Psoas muscle (tissue), 8 donors: ENCODE measurements around the gene GLMP. TPM values are rescaled to one million over a fixed set of nuclear protein-coding genes. Genes with fewer than 3 reads are reported as not detected.

Source experiments
- ATAC-seq, 4 donors: fragments of 200-7000 bp; cut with Tn5 transposase; one replicate each; pipeline ENCODE4 v1.9.1; 2020; ENCODE audit warnings: moderate library complexity in 3 of 4, mild to moderate bottlenecking in 2 of 4
- DNase-seq, 2 donors: peaks; one replicate each; pipeline ENCODE4 v3.0.0-alpha.2; 2020
- H3K27ac ChIP-seq: fragments of 200-600 bp; one replicate; pipeline ENCODE4 v1.8.0; 2022
- H3K27me3 ChIP-seq, 3 donors: fragments of 200-600 bp in 1 of 3; one replicate each; pipeline versions ENCODE4 v1.6.1 to v1.8.0; 2013 to 2022; ENCODE audit warnings: low read length in 2 of 3, mild to moderate bottlenecking in 2 of 3, moderate library complexity in 1 of 3; ENCODE audit not compliant: insufficient read depth in 3 of 3
- H3K36me3 ChIP-seq, 2 donors: fragments of 200-600 bp in 1 of 2; one replicate each; pipeline versions ENCODE4 v1.6.1 to v1.8.0; 2013 to 2022; ENCODE audit warnings: low read depth in 1 of 2, mild to moderate bottlenecking in 1 of 2, moderate library complexity in 1 of 2; ENCODE audit not compliant: insufficient read depth in 1 of 2
- H3K4me1 ChIP-seq: fragments of 200-600 bp; one replicate; pipeline ENCODE4 v1.8.0; 2022
- H3K4me3 ChIP-seq: fragments of 200-600 bp; one replicate; pipeline ENCODE4 v1.8.0; 2022; ENCODE audit warnings: mild to moderate bottlenecking
- H3K9me3 ChIP-seq: fragments of 200-600 bp; one replicate; pipeline ENCODE4 v1.8.0; 2022
- CTCF ChIP-seq: fragments of 200-600 bp; IDR thresholded peaks from one replicate; pipeline ENCODE4 v1.8.0; 2022; ENCODE audit warnings: antibody characterized with exemption
- WGBS, 3 donors: extraction: QIAGEN DNeasy Blood & Tissue Kit; methylation state at CpG; one replicate each; pipeline versions ENCODE4 v1.1.6 to v1.1.7; 2013; 5-methylcytosine and 5-hydroxymethylcytosine counted together
- intact Hi-C, 2 donors: fragments of 100-400 bp; cut with DNase I; formaldehyde crosslinking; loops; one replicate each; pipeline versions ENCODE4 v1.11.0 to v1.14.2; 2022
- polyA plus RNA-seq, 3 donors: library from polyadenylated mRNA; stranded (reverse); fragments of 200-250 nt; gene quantifications; one replicate each; pipeline ENCODE4 v1.2.3, GENCODE V29; 2013
- total RNA-seq, 4 donors: library from RNA; stranded (reverse); fragmentation: NEBNext Ultra II Directional in 2 of 4; extraction: Animal tissue kit (Norgen Biotek cat#: 25700) in 2 of 4; gene quantifications; one replicate each; pipeline versions ENCODE4 v1.2.1 to v1.2.4, GENCODE V29; 2021 to 2023
- donor health status: healthy with polysubstance abuse.
- donor health status: DM: no; HTN: no; CAD: no; lungs with moderate emphysema.
- donor health status: Bipolar disorder and iron deficiency.
- donor health status: healthy.
- donor health status: DM: yes; HTN: yes; CAD: no.
- donor health status: DM: no; HTN: no; CAD: no.
- donor health status: DM: no; HTN: no; CAD: no.
- donor health status: DM: yes; HTN: yes; CAD: no.

GLMP gene
- total and polyA plus RNA-seq, 7 donors = 5.1 to 9.6 (median 7.4) TPM

GRCh38 chr1:156247460-156248322 lies 47.8 kb downstream of the GLMP start, which contains the start of gene PAQR6:
Gene PAQR6 (minus strand): TSS chr1:156248056. CDS start chr1:156246731, 1,325 bp downstream.
- DNase-seq (peak; percentile 26 to 29), ATAC-seq (peak in 3 of 4 donors; percentile 12 to 41 (median 38))
- Histone ChIP-seq H3K9me3 (no peaks in the 10 kb centered on the region), H3K4me3 (no peak within 1 kb of the TSS), H3K36me3 (peaks cover 0 to 40% of the 10 kb centered on the region in 2 donors), H3K27me3 (peaks cover 0 to 17% (median 10%) of the 10 kb centered on the region in 3 donors), H3K4me1 (peaks cover 9% of the 10 kb centered on the region), H3K27ac (no peak within 1 kb of the TSS)
- TF ChIP-seq CTCF = no peak
- intact Hi-C loops = no loop called here
- whole genome bisulfite sequencing, 3 donors = 28 to 41% (median 29%) methylated on average over 14 to 16 of the region's 16 CpGs

GRCh38 chr1:156246781-156247459 lies 48.6 kb downstream of the GLMP start:
- Histone ChIP-seq H3K27me3 (peaks cover 0 to 17% (median 10%) of the 10 kb centered on the region in 3 donors), H3K4me3 (no peak overlapping the region), H3K4me1 (peaks cover 9% of the 10 kb centered on the region), H3K36me3 (peaks cover 0 to 37% of the 10 kb centered on the region in 2 donors), H3K9me3 (no peaks in the 10 kb centered on the region), H3K27ac (no peak overlapping the region)
- WGBS, 3 donors = 29 to 34% (median 34%) methylated on average over 15 to 16 of the region's 16 CpGs
- ATAC-seq (peak; percentile 41 to 74 (median 65)), DNase-seq (peak; percentile 53 to 72)
- no peak for TF ChIP-seq CTCF
- intact Hi-C loops = no loop called here

- WGBS, 3 donors = 39 to 58% (median 46%) methylated on average over 9 to 10 of the region's 10 CpGs
Observed at GRCh38 chr1:156246241-156246780, 49.2 kb downstream of the GLMP start.

More at GRCh38 chr1:156246241-156246780, 49.2 kb downstream of the GLMP start:
- Histone ChIP-seq H3K27ac (no peak overlapping the region), H3K4me3 (peak overlapping the region; percentile 52), H3K9me3 (no peaks in the 10 kb centered on the region), H3K36me3 (peaks cover 0 to 32% of the 10 kb centered on the region in 2 donors), H3K27me3 (peaks cover 0 to 17% (median 10%) of the 10 kb centered on the region in 3 donors), H3K4me1 (peaks cover 9% of the 10 kb centered on the region)
- intact Hi-C loops = no loop called here
- no peak for ATAC-seq
- TF ChIP-seq CTCF = no peak
- no peak for DNase-seq
